ENCODE results near the gene RTEL1. TPM values are rescaled to one million over a fixed set of nuclear protein-coding genes. Genes with fewer than 3 reads are reported as not detected.
"Not testable (repeated sequence)": the region's sequence is repeated elsewhere in the genome, so short reads cannot be mapped to it uniquely, and the experiment has no call there.

The RTEL1 gene
- total RNA-seq, 1 experiment from 2014 or later = 51.1 TPM

- H3K4me3 Mint-ChIP-seq (ENCODE audit: unreplicated experiment); H3K27ac Mint-ChIP-seq (ENCODE audit: unreplicated experiment); BruUV-seq (replicated peaks); H3K9me3 Mint-ChIP-seq (ENCODE audit: unreplicated experiment); H3K27me3 Mint-ChIP-seq (ENCODE audit: insufficient read depth, unreplicated experiment); DNase-seq; H3K9me3 ChIP-seq; H3K4me3 ChIP-seq (ENCODE audit: low read depth, low read length); H3K4me1 ChIP-seq; H3K4me1 Mint-ChIP-seq (ENCODE audit: low read depth, unreplicated experiment); H3K27me3 ChIP-seq (replicated peaks; ENCODE audit: control insufficient read depth, insufficient read depth, low read length); intact Hi-C loops (cut with micrococcal nuclease; ENCODE audit: unreplicated experiment); H3K36me3 ChIP-seq (ENCODE audit: control insufficient read depth, insufficient read depth, low read length): not testable (repeated sequence)
- peaks cover 17% of the 10 kb centered on the region for H3K36me3 Mint-ChIP-seq (ENCODE audit: insufficient read depth, unreplicated experiment)
- ChIA-PET CTCF (interaction anchor here (0.5 to 2.3 kb wide), 3 partner anchors 10 to 111 kb away, joined by 3 to 14 read pairs (median 3); partner anchors contain the start of gene PPDPF), POLR2A (interaction anchor here (0.7 kb wide), 1 partner anchor 683 kb away, joined by 8 read pairs; no protein-coding TSS in a partner anchor)
Observed at GRCh38 chr20:63631426-63631825, 26.7 kb upstream of the RTEL1 start.

GRCh38 chr20:63633732-63634131 is 24.4 kb upstream of the RTEL1 start:
- no peak overlapping the region for H3K4me3 Mint-ChIP-seq (ENCODE audit: unreplicated experiment)
- no peak overlapping the region for H3K27ac Mint-ChIP-seq (ENCODE audit: unreplicated experiment)
- intact Hi-C loops (cut with micrococcal nuclease; ENCODE audit: unreplicated experiment) = no loop called here
- H3K9me3 Mint-ChIP-seq (ENCODE audit: unreplicated experiment) = no peaks in the 10 kb centered on the region
- Histone ChIP-seq H3K36me3 (ENCODE audit: control insufficient read depth, insufficient read depth, low read length) (no peaks in the 10 kb centered on the region), H3K4me3 (ENCODE audit: low read depth, low read length) (no peak overlapping the region), H3K9me3 (no peaks in the 10 kb centered on the region), H3K4me1 (peaks cover 3% of the 10 kb centered on the region; the same call in 1 of the 2 replicates), H3K27me3 (replicated peaks; ENCODE audit: control insufficient read depth, insufficient read depth, low read length) (no peaks in the 10 kb centered on the region)
- no peak for TF ChIP-seq CTCF (IDR thresholded peaks at IDR 0.05; ENCODE audit: insufficient read depth in 1 of 2, low read depth in 1 of 2, low read length in 1 of 2, severe bottlenecking in 1 of 2, unreplicated experiment in 1 of 2)
- H3K36me3 Mint-ChIP-seq (ENCODE audit: insufficient read depth, unreplicated experiment) = peaks cover 2% of the 10 kb centered on the region
- DNase-seq = no peak
- ChIA-PET POLR2A (interaction anchor here (0.9 kb wide), 1 partner anchor 8 kb away, joined by 3 read pairs; no protein-coding TSS in a partner anchor), CTCF (no interaction called here)
- no TSS peak for BruUV-seq (replicated peaks)
- no peaks in the 10 kb centered on the region for H3K27me3 Mint-ChIP-seq (ENCODE audit: insufficient read depth, unreplicated experiment)
- H3K4me1 Mint-ChIP-seq (ENCODE audit: low read depth, unreplicated experiment) = peaks cover 2% of the 10 kb centered on the region

- Mint-ChIP-seq H3K36me3 (ENCODE audit: insufficient read depth, unreplicated experiment) (peaks cover 6% of the 10 kb centered on the region), H3K27ac (ENCODE audit: unreplicated experiment) (no peak overlapping the region), H3K9me3 (ENCODE audit: unreplicated experiment) (no peaks in the 10 kb centered on the region), H3K4me3 (ENCODE audit: unreplicated experiment) (no peak overlapping the region), H3K4me1 (ENCODE audit: low read depth, unreplicated experiment) (no peaks in the 10 kb centered on the region), H3K27me3 (ENCODE audit: insufficient read depth, unreplicated experiment) (no peaks in the 10 kb centered on the region)
- intact Hi-C loops (cut with micrococcal nuclease; ENCODE audit: unreplicated experiment) = no loop called here
- no peaks in the 10 kb centered on the region for H3K36me3 ChIP-seq (ENCODE audit: control insufficient read depth, insufficient read depth, low read length)
- BruUV-seq (replicated peaks) = no TSS peak
- no peak for TF ChIP-seq CTCF (IDR thresholded peaks at IDR 0.05; ENCODE audit: insufficient read depth in 1 of 2, low read depth in 1 of 2, low read length in 1 of 2, severe bottlenecking in 1 of 2, unreplicated experiment in 1 of 2)
- ChIA-PET POLR2A (interaction anchor here (0.5 to 1.0 kb wide), 2 partner anchors 9 to 841 kb away, joined by 3 read pairs; partner anchors contain the start of gene GMEB2), CTCF (no interaction called here)
- H3K27me3 ChIP-seq (replicated peaks; ENCODE audit: control insufficient read depth, insufficient read depth, low read length) = no peaks in the 10 kb centered on the region
- no peaks in the 10 kb centered on the region for H3K9me3 ChIP-seq
- no peak for DNase-seq
- no peaks in the 10 kb centered on the region for H3K4me1 ChIP-seq
- H3K4me3 ChIP-seq (ENCODE audit: low read depth, low read length) = no peak overlapping the region
Observed at GRCh38 chr20:63635431-63636141, 22.5 kb upstream of the RTEL1 start.
